Neural progenitor cell (in vitro differentiated cells): ENCODE data around the gene SRRD.

Source experiments
- EZH2 ChIP-seq: fragments of 200-600 bp; sonication (generic); IDR thresholded peaks from 2 replicates; pipeline ENCODE4 v1.6.1; 2017; ENCODE audit warnings: antibody characterized with exemption, mild to moderate bottlenecking, moderate library complexity
- TF ChIP-seq, protein P1 (sequence below): fragments of 200-600 bp; sonication (generic); IDR thresholded peaks from 2 replicates; pipeline ENCODE4 v1.5.1; 2017; ENCODE audit warnings: antibody characterized with exemption, mild to moderate bottlenecking

DNA sequence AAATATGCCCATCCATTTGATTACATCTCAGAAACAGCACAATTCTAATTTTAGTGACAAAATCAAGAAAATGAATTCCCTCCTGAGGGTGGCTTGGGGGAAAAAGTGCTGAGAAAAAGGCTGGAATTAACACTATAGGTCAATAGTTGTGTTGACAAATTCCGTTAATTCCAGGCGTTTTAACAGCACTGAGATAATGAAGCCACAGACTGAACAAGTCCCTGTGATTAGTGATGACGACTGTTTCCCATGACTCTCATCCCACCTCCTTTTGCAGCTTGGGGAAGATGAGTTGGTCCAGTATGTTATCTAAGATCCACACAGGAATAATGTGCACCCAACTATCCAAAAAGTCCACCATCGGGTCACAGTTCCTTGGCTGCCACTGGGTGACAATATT, 12.8 kb downstream of the SRRD start:
- TF ChIP-seq, protein P1, sequence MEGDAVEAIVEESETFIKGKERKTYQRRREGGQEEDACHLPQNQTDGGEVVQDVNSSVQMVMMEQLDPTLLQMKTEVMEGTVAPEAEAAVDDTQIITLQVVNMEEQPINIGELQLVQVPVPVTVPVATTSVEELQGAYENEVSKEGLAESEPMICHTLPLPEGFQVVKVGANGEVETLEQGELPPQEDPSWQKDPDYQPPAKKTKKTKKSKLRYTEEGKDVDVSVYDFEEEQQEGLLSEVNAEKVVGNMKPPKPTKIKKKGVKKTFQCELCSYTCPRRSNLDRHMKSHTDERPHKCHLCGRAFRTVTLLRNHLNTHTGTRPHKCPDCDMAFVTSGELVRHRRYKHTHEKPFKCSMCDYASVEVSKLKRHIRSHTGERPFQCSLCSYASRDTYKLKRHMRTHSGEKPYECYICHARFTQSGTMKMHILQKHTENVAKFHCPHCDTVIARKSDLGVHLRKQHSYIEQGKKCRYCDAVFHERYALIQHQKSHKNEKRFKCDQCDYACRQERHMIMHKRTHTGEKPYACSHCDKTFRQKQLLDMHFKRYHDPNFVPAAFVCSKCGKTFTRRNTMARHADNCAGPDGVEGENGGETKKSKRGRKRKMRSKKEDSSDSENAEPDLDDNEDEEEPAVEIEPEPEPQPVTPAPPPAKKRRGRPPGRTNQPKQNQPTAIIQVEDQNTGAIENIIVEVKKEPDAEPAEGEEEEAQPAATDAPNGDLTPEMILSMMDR = no peak
- TF ChIP-seq EZH2 = no peak
